Endothelial cell of umbilical vein (primary cell): ENCODE measurements around the gene HOXB5. TPM values are rescaled to one million over a fixed set of nuclear protein-coding genes. Genes with fewer than 3 reads are reported as not detected.

Experiments
- BruUV-seq: library from RNA; stranded (reverse); fragments of 400-500 nt; replicated peaks from 2 replicates; lab custom pipeline; 2021; lab: Mats Ljungman, UMichigan
- CTCF ChIA-PET: fragments of 300-600, 350-600 bp; sonication (Branson Sonifier 250); formaldehyde crosslinking; loops from one replicate; lab custom pipeline; 2021; ENCODE audit warnings: antibody characterized with exemption, inconsistent platforms; lab: Charles Lee
- POLR2A ChIA-PET: fragments of 300-600, 350-600 bp; sonication (Branson Sonifier 250); formaldehyde crosslinking; loops from one replicate; lab custom pipeline; 2021; ENCODE audit warnings: antibody characterized with exemption, inconsistent platforms; lab: Charles Lee
- DNase-seq: peaks from one replicate; pipeline ENCODE4 v3.0.0-alpha.2; 2011; ENCODE audit warnings: low read depth, low spot score
- FAIRE-seq: peaks from 2 replicates; lab custom pipeline; 2011; peaks lifted over from hg19 to GRCh38; lab: Jason Lieb, UNC
- H2AFZ ChIP-seq: 2 replicates; pipeline ENCODE4 v1.6.0; 2012; ENCODE audit warnings: low read depth, low read length, control low read depth, inconsistent platforms
- H3K27ac ChIP-seq: 2 replicates; pipeline ENCODE4 v1.5.1; 2011; ENCODE audit warnings: low read depth, mild to moderate bottlenecking, control low read depth, low read length, moderate library complexity; ENCODE audit not compliant: insufficient read depth
- H3K27me3 ChIP-seq, 2 experiments: 2 replicates each; pipeline versions ENCODE4 v1.6.0 to v1.6.1; 2011; ENCODE audit warnings: low read length in 2 of 2, mixed read lengths in 1 of 2; ENCODE audit not compliant: control insufficient read depth in 2 of 2, insufficient read depth in 2 of 2
- H3K36me3 ChIP-seq, 2 experiments: 2 replicates in 1 of 2; 3 replicates in 1 of 2; pipeline ENCODE4 v1.5.1; 2011; ENCODE audit warnings: low read length in 2 of 2, mild to moderate bottlenecking in 1 of 2, moderate library complexity in 1 of 2; ENCODE audit not compliant: control insufficient read depth in 2 of 2, insufficient read depth in 2 of 2; ENCODE audit errors: extremely low read depth in 1 of 2
- H3K4me1 ChIP-seq: 3 replicates; pipeline ENCODE4 v1.5.1; 2011; ENCODE audit warnings: mild to moderate bottlenecking, low read length; ENCODE audit not compliant: control insufficient read depth, insufficient read depth; ENCODE audit errors: extremely low read depth
- H3K4me2 ChIP-seq: 2 replicates; pipeline ENCODE4 v1.6.1; 2011; ENCODE audit warnings: low read length, control low read depth, mixed read lengths; ENCODE audit not compliant: insufficient read depth
- H3K4me3 ChIP-seq, 3 experiments: fragments of 200-600 bp in 1 of 3; sonication (generic), shearing (Covaris generic) in 1 of 3; replicated peaks in 1 of 3; 2 replicates each; pipeline ENCODE4 v1.5.1; 2011 to 2016; ENCODE audit warnings: control low read depth in 3 of 3, low read length in 3 of 3, mild to moderate bottlenecking in 2 of 3, inconsistent platforms in 1 of 3, low read depth in 1 of 3, moderate library complexity in 1 of 3; ENCODE audit not compliant: insufficient read depth in 1 of 3
- H3K79me2 ChIP-seq: 2 replicates; pipeline ENCODE4 v1.6.0; 2012; ENCODE audit warnings: low read length, inconsistent platforms; ENCODE audit not compliant: control insufficient read depth, insufficient read depth
- H3K9ac ChIP-seq: replicated peaks from 2 replicates; pipeline ENCODE3; 2011; ENCODE audit warnings: low read length, control low read depth; ENCODE audit not compliant: insufficient read depth; ENCODE audit errors: extremely low read depth
- H3K9me1 ChIP-seq: replicated peaks from 3 replicates; pipeline ENCODE4 v1.6.0; 2011; ENCODE audit warnings: mild to moderate bottlenecking, low read length; ENCODE audit not compliant: control insufficient read depth, insufficient read depth; ENCODE audit errors: extremely low read depth
- H3K9me3 ChIP-seq: replicated peaks from 2 replicates; pipeline ENCODE4 v1.5.1; 2012; ENCODE audit warnings: low read length, inconsistent platforms; ENCODE audit not compliant: control insufficient read depth, insufficient read depth
- H4K20me1 ChIP-seq: replicated peaks from 2 replicates; pipeline ENCODE3; 2011; ENCODE audit warnings: mild to moderate bottlenecking, low read length; ENCODE audit not compliant: control insufficient read depth, insufficient read depth; ENCODE audit errors: extremely low read depth
- CTCF ChIP-seq, 2 donors: IDR thresholded peaks; 1 replicate in 1 of 2; 2 replicates in 1 of 2; pipeline ENCODE4 v1.5.1; 2011; ENCODE audit warnings: low read length in 2 of 2, mild to moderate bottlenecking in 2 of 2, moderate library complexity in 2 of 2, control low read depth in 1 of 2, inconsistent platforms in 1 of 2, low read depth in 1 of 2; ENCODE audit not compliant: insufficient read depth in 1 of 2; ENCODE audit errors: extremely low read depth in 1 of 2
- EZH2 ChIP-seq: IDR thresholded peaks from 2 replicates; pipeline ENCODE4 v1.6.1; 2012; ENCODE audit warnings: borderline replicate concordance, low read depth, mild to moderate bottlenecking, moderate library complexity, low read length, inconsistent platforms; ENCODE audit not compliant: severe bottlenecking
- FOS ChIP-seq: IDR thresholded peaks from 2 replicates; pipeline ENCODE4 v1.6.1; 2011; ENCODE audit warnings: mild to moderate bottlenecking, low read length, moderate library complexity, borderline replicate concordance; ENCODE audit not compliant: insufficient read depth
- GATA2 ChIP-seq: IDR thresholded peaks from 2 replicates; pipeline ENCODE4 v1.7.0; 2011; ENCODE audit warnings: low read depth, mild to moderate bottlenecking, moderate library complexity, mixed read lengths, low read length; ENCODE audit not compliant: insufficient read length, insufficient read depth
- JUN ChIP-seq: IDR thresholded peaks from 2 replicates; pipeline ENCODE4 v1.6.1; 2011; ENCODE audit warnings: borderline replicate concordance, low read depth; ENCODE audit not compliant: insufficient read length, insufficient read depth
- MAX ChIP-seq: IDR thresholded peaks from 2 replicates; pipeline ENCODE4 v1.6.1; 2011; ENCODE audit not compliant: insufficient read depth, insufficient read length
- MYC ChIP-seq: IDR thresholded peaks from one replicate; pipeline ENCODE4 v1.6.1; 2011; ENCODE audit warnings: mild to moderate bottlenecking, low read depth, low read length
- POLR2A ChIP-seq: IDR thresholded peaks from 2 replicates; pipeline ENCODE4 v1.6.1; 2012; ENCODE audit warnings: low read depth, mild to moderate bottlenecking, control low read depth, low read length
- POLR2AphosphoS5 ChIP-seq: IDR thresholded peaks from 2 replicates; pipeline ENCODE4 v1.6.1; 2012; ENCODE audit warnings: low read depth, mild to moderate bottlenecking, control low read depth, low read length, moderate library complexity; ENCODE audit not compliant: insufficient read depth
- dilution Hi-C: fragments of 300-500 bp; cut with MboI; formaldehyde crosslinking; loops from one replicate; pipeline ENCODE4 v1.15.0; 2019; ENCODE audit warnings: low sequenced_read_pairs; ENCODE audit not compliant: extremely low pct_ligation_motif_present
- intact Hi-C: fragments of 100-400 bp; cut with micrococcal nuclease; formaldehyde crosslinking; loops from one replicate; pipeline ENCODE4 v1.10.0; 2022
- polyA plus RNA-seq, 4 experiments: library from polyadenylated mRNA; depleted of rRNA in 3 of 4; stranded (reverse) in 3 of 4; unstranded in 1 of 4; fragments of >200 nt; gene quantifications; 2 replicates each; pipeline versions ENCODE4 v1.2.1 to v1.2.3, GENCODE V29; 2011 to 2012; ENCODE audit warnings: missing spikeins in 1 of 4
- total RNA-seq: library from RNA; stranded (reverse); gene quantifications from 2 replicates; pipeline ENCODE4 v1.2.3, GENCODE V29; 2021

The HOXB5 gene
- total and polyA plus RNA-seq, 2 donors (not counting 3 experiments of a cell fraction or from before 2014, with no cell fraction given), result 2.0 to 8.5 TPM

- TF ChIP-seq MAX, result no peak
- TF ChIP-seq MYC, result no peak
- no peak for TF ChIP-seq FOS
- no peak for TF ChIP-seq CTCF (IDR thresholded peaks at IDR 0.05; ENCODE audit: extremely low read depth in 1 of 2, insufficient read depth in 1 of 2, low read depth in 1 of 2, low read length in 2 of 2)
- TF ChIP-seq JUN, result no peak
- TF ChIP-seq EZH2, result no peak
- TF ChIP-seq POLR2AphosphoS5, result no peak
- no peak for TF ChIP-seq POLR2A
- no peak for TF ChIP-seq GATA2
- Histone ChIP-seq H3K79me2 (peaks cover 79% of the 10 kb centered on the region), H3K9ac (peak overlapping the region; percentile 55), H3K4me3 (peak overlapping the region in 1 of 3 experiments; percentile 67), H3K9me1 (no peaks in the 10 kb centered on the region), H4K20me1 (no peaks in the 10 kb centered on the region), H3K4me1 (peaks cover 61% of the 10 kb centered on the region), H3K27me3 (no peaks in the 10 kb centered on the region), H3K36me3 (no peaks in the 10 kb centered on the region), H3K4me2 (peak overlapping the region; percentile 89), H3K27ac (peak overlapping the region; percentile 71), H3K9me3 (no peaks in the 10 kb centered on the region), H2AFZ (no peak overlapping the region)
- ChIA-PET CTCF (interaction anchor here (1.0 to 2.3 kb wide), 3 partner anchors 13 to 231 kb away, joined by 4 to 11 read pairs (median 5); no protein-coding TSS in a partner anchor), POLR2A (interaction anchor here (1.3 kb wide), 1 partner anchor 27 kb away, joined by 3 read pairs; no protein-coding TSS in a partner anchor)
- dilution Hi-C loops, result no loop called here
- FAIRE-seq, result no peak
- intact Hi-C loops, result no loop called here
- BruUV-seq, result no TSS peak
- no peak for DNase-seq
Measured at GRCh38 chr17:48582750-48583069, 10.9 kb downstream of the HOXB5 start.
